Measurements from ENCODE around the gene CEP76. TPM values are rescaled to one million over a fixed set of nuclear protein-coding genes. Genes with fewer than 3 reads are reported as not detected.

Gene CEP76
- total RNA-seq, 4 donors from 2014 or later: 6.8 to 14.2 (median 9.6) TPM

GRCh38 chr18:12711446-12711845 is 8.9 kb upstream of the CEP76 start:
- peaks cover 0 to under 1% (median 0%) of the 10 kb centered on the region in 3 donors for H3K4me1 ChIP-seq
- 90 to 100% methylated on average over 2 to 5 of the region's 5 CpGs for WGBS, 2 donors (ENCODE audit: low coverage in 1 of 2)
- no peaks in the 10 kb centered on the region for H3K27me3 ChIP-seq
- H3K27ac ChIP-seq: no peak overlapping the region
- H3K36me3 ChIP-seq: peaks cover 0 to 99% of the 10 kb centered on the region in 2 donors
- no peak overlapping the region for H3K4me3 ChIP-seq
- TF ChIP-seq POLR2AphosphoS5 (IDR thresholded peaks at IDR 0.05): no peak
- TF ChIP-seq POLR2A (IDR thresholded peaks at IDR 0.05): no peak
- no peak for TF ChIP-seq EP300 (IDR thresholded peaks at IDR 0.05)
- TF ChIP-seq CTCF (IDR thresholded peaks at IDR 0.05): no peak
- H3K9me3 ChIP-seq: no peaks in the 10 kb centered on the region
- no peak for ATAC-seq

- H3K4me1 ChIP-seq: peaks cover 7 to 54% (median 12%) of the 10 kb centered on the region in 3 donors
- H3K27ac ChIP-seq: peak overlapping the region; percentile 93 to 98 (median 96)
- H3K36me3 ChIP-seq: peaks cover 0 to 36% of the 10 kb centered on the region in 2 donors
- no peaks in the 10 kb centered on the region for H3K9me3 ChIP-seq
- H3K4me3 ChIP-seq: peak overlapping the region; percentile 75 to 90
- no peak for ATAC-seq
- WGBS, 2 donors (ENCODE audit: low coverage in 1 of 2): 0 to 2% methylated on average over 2 of the region's 2 CpGs
- no peak for TF ChIP-seq EP300 (IDR thresholded peaks at IDR 0.05)
- no peak for TF ChIP-seq POLR2AphosphoS5 (IDR thresholded peaks at IDR 0.05)
- no peak for TF ChIP-seq POLR2A (IDR thresholded peaks at IDR 0.05)
- no peak for TF ChIP-seq CTCF (IDR thresholded peaks at IDR 0.05)
- no peaks in the 10 kb centered on the region for H3K27me3 ChIP-seq
Measured at GRCh38 chr18:12703664-12704063, 1.1 kb upstream of the CEP76 start.

- peaks cover 7 to 54% (median 12%) of the 10 kb centered on the region in 3 donors for H3K4me1 ChIP-seq
- no peaks in the 10 kb centered on the region for H3K9me3 ChIP-seq
- H3K4me3 ChIP-seq: peak overlapping the region; percentile 75 to 90
- TF ChIP-seq CTCF (IDR thresholded peaks at IDR 0.05): no peak
- peak in 1 of 2 donors; percentile 6 for TF ChIP-seq POLR2A (IDR thresholded peaks at IDR 0.05)
- TF ChIP-seq POLR2AphosphoS5 (IDR thresholded peaks at IDR 0.05): peak; percentile 36
- TF ChIP-seq EP300 (IDR thresholded peaks at IDR 0.05): no peak
- H3K27ac ChIP-seq: peak overlapping the region; percentile 93 to 98 (median 96)
- H3K36me3 ChIP-seq: peaks cover 0 to 36% of the 10 kb centered on the region in 2 donors
- H3K27me3 ChIP-seq: no peaks in the 10 kb centered on the region
- WGBS, 2 donors (ENCODE audit: low coverage in 1 of 2): 2% methylated on average over 10 to 20 of the region's 28 CpGs
- peak; percentile 62 for ATAC-seq
Measured at GRCh38 chr18:12703096-12703567, 609 bp upstream of the CEP76 start.

GRCh38 chr18:12701161-12701560 is 1.4 kb downstream of the CEP76 start:
- H3K27me3 ChIP-seq: no peaks in the 10 kb centered on the region
- no peaks in the 10 kb centered on the region for H3K9me3 ChIP-seq
- peak overlapping the region in 3 of 4 donors; percentile 94 to 98 (median 98) for H3K27ac ChIP-seq
- WGBS, 2 donors (ENCODE audit: low coverage in 1 of 2): 84% methylated on average over 3 of the region's 3 CpGs
- H3K36me3 ChIP-seq: peaks cover 0 to 30% of the 10 kb centered on the region in 2 donors
- H3K4me3 ChIP-seq: peak overlapping the region in 1 of 2 donors; percentile 90
- H3K4me1 ChIP-seq: peaks cover 7 to 50% (median 12%) of the 10 kb centered on the region in 3 donors
- ATAC-seq: no peak
- TF ChIP-seq POLR2AphosphoS5 (IDR thresholded peaks at IDR 0.05) (no peak), EP300 (IDR thresholded peaks at IDR 0.05) (no peak), CTCF (IDR thresholded peaks at IDR 0.05) (no peak), POLR2A (IDR thresholded peaks at IDR 0.05) (no peak)

- Histone ChIP-seq H3K4me1 (peaks cover 7 to 37% (median 12%) of the 10 kb centered on the region in 3 donors), H3K36me3 (peaks cover 0 to 43% of the 10 kb centered on the region in 2 donors), H3K27ac (no peak overlapping the region), H3K9me3 (no peaks in the 10 kb centered on the region), H3K4me3 (no peak overlapping the region), H3K27me3 (no peaks in the 10 kb centered on the region)
- 84 to 92% methylated on average over 2 of the region's 2 CpGs for WGBS, 2 donors (ENCODE audit: low coverage in 1 of 2)
- TF ChIP-seq POLR2A (IDR thresholded peaks at IDR 0.05): no peak
- no peak for TF ChIP-seq POLR2AphosphoS5 (IDR thresholded peaks at IDR 0.05)
- no peak for TF ChIP-seq EP300 (IDR thresholded peaks at IDR 0.05)
- TF ChIP-seq CTCF (IDR thresholded peaks at IDR 0.05): no peak
- ATAC-seq: no peak
Measured at GRCh38 chr18:12699747-12700146, 2.8 kb downstream of the CEP76 start.

All from gastroesophageal sphincter (tissue), 4 donors.